ENCODE results near the gene C17orf58. TPM values are rescaled to one million over a fixed set of nuclear protein-coding genes. Genes with fewer than 3 reads are reported as not detected.

The C17orf58 gene
- total and polyA plus RNA-seq, 2 of the 8 experiments (the other 6 are each of a cell fraction or from before 2014, with no cell fraction given) = 22.6 to 24.1 TPM

DNA sequence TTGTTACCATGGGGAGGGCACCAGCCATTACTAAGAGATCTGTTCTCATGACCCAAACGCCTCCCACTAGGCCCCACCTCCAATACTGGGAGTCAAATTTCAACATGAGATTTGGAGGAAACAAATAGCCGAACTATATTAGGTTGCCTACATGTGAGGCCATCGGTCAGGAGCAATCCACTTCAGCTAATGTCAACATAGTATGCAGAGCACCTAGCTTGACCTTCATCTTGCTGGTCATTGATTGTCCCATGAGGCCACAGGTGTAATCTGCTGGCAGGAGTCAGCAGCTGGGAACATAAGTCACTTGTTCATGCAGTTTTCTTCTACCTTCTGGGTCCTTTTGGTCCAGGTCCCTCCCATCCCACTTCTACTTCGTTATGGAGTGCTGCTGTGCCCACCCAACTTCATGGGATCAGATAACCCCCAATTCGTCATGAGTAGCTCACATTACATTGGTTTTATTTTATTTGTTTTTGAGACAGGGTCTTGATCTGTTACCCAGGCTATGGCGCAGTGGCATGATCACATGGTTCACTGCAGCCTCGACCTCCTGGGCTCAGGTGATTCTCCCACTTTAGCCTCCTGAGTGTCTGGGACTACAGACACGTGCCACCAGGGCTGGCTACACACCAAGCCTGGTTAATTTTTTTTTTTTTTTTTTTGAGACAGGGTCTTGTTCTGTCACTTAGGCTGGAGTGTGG is 33.4 kb upstream of the C17orf58 start (continued):
- TF ChIP-seq POLR2AphosphoS5 (IDR thresholded peaks at IDR 0.05; ENCODE audit: low read depth, low read length) (no peak), NRF1 (IDR thresholded peaks at IDR 0.05; ENCODE audit: low read depth, low read length) (no peak), GABPA (IDR thresholded peaks at IDR 0.05; ENCODE audit: borderline replicate concordance, insufficient read depth, low read length) (no peak), YY1 (IDR thresholded peaks at IDR 0.05; ENCODE audit: low read depth, low read length) (no peak), ZNF274 (IDR thresholded peaks at IDR 0.05; ENCODE audit: borderline replicate concordance, extremely low read depth, low read length) (no peak), CHD1 (IDR thresholded peaks at IDR 0.05; ENCODE audit: low read depth, low read length) (no peak)

All from H1 (cell line).